Measurements from ENCODE around the gene CIDEC. TPM values are rescaled to one million over a fixed set of nuclear protein-coding genes. Genes with fewer than 3 reads are reported as not detected.

CIDEC gene
- total and polyA plus RNA-seq, 8 donors, result 0.63 to 21.4 (median 2.0) TPM; not detected in 2

- no peaks in the 10 kb centered on the region for H3K9me3 ChIP-seq
Observed at GRCh38 chr3:9818666-9819335, 61.3 kb downstream of the CIDEC start.

GRCh38 chr3:9817436-9817835 is 62.6 kb downstream of the CIDEC start:
- Histone ChIP-seq H3K4me3 (no peak overlapping the region), H3K4me1 (no peaks in the 10 kb centered on the region), H3K27ac (no peak overlapping the region), H3K36me3 (peaks cover 7 to 64% (median 37%) of the 10 kb centered on the region in 4 donors), H3K9me3 (no peaks in the 10 kb centered on the region), H3K27me3 (no peaks in the 10 kb centered on the region)
- 89 to 94% (median 91%) methylated on average over 2 to 6 of the region's 6 CpGs for WGBS, 5 donors
- intact Hi-C loops (cut with DNase I; ENCODE audit: low total_unique reads), result no loop called here
- TF ChIP-seq POLR2A (IDR thresholded peaks at IDR 0.05) (no peak), EP300 (IDR thresholded peaks at IDR 0.05) (no peak), CTCF (IDR thresholded peaks at IDR 0.05) (no peak), POLR2AphosphoS5 (IDR thresholded peaks at IDR 0.05) (no peak)
- no peak for DNase-seq

More at GRCh38 chr3:9818666-9819335, 61.3 kb downstream of the CIDEC start:
- TF ChIP-seq EP300 (IDR thresholded peaks at IDR 0.05) (no peak), POLR2A (IDR thresholded peaks at IDR 0.05) (no peak), CTCF (IDR thresholded peaks at IDR 0.05) (no peak)
- Histone ChIP-seq H3K36me3 (peaks cover 0 to 54% (median 25%) of the 10 kb centered on the region in 4 donors), H3K27ac (no peak overlapping the region), H3K4me3 (no peak overlapping the region), H3K27me3 (no peaks in the 10 kb centered on the region), H3K4me1 (no peaks in the 10 kb centered on the region)
- intact Hi-C loops (cut with DNase I; ENCODE audit: low total_unique reads), result no loop called here
- WGBS, 5 donors, result 81 to 98% (median 92%) methylated on average over 6 to 7 of the region's 7 CpGs
- no peak for DNase-seq

Small RNA genes within 50 kb of the gene (small RNA-seq; reads per million reads assigned to genes)
- 0 reads per million in 4 donors for gene RNU6-882P

Other genes with a start within 250 kb of the CIDEC start
- 100 to 1,000 TPM in 1 of 5 donors, 10 to 100 TPM in 3, under 1 TPM in 1; 0.58 to 103 (median 35.2) TPM for gene MTMR14, start 230.7 kb downstream of the CIDEC start, total RNA-seq
- 10 to 100 TPM; 18.6 to 30.7 (median 22.9) TPM for gene MTMR14, start 230.7 kb downstream of the CIDEC start, polyA plus RNA-seq
- gene CPNE9, start 176.4 kb downstream of the CIDEC start, total RNA-seq, result not detected
- gene CPNE9, start 176.4 kb downstream of the CIDEC start, polyA plus RNA-seq, result under 1 TPM in 2 of 3 donors, not detected in 1; 0.10 to 0.19 TPM
- 10 to 100 TPM in 4 of 5 donors, 1 to 10 TPM in 1; 7.5 to 53.6 (median 15.1) TPM for gene BRPF1, start 148.5 kb downstream of the CIDEC start, total RNA-seq
- 1 to 10 TPM; 4.1 to 5.6 (median 4.6) TPM for gene BRPF1, start 148.5 kb downstream of the CIDEC start, polyA plus RNA-seq
- gene OGG1, start 130.3 kb downstream of the CIDEC start, total RNA-seq, result 10 to 100 TPM in 4 of 5 donors, 1 to 10 TPM in 1; 7.6 to 54.5 (median 22.0) TPM
- gene OGG1, start 130.3 kb downstream of the CIDEC start, polyA plus RNA-seq, result 10 to 100 TPM; 12.4 to 20.0 (median 15.1) TPM
- 10 to 100 TPM; 14.3 to 61.1 (median 27.4) TPM for gene CAMK1, start 110.3 kb downstream of the CIDEC start, total RNA-seq
- 10 to 100 TPM; 22.9 to 37.2 (median 23.2) TPM for gene CAMK1, start 110.3 kb downstream of the CIDEC start, polyA plus RNA-seq
- 10 to 100 TPM; 29.2 to 62.6 (median 31.2) TPM for gene TADA3, start 87.8 kb downstream of the CIDEC start, total RNA-seq
- 10 to 100 TPM; 36.4 to 62.0 (median 61.0) TPM for gene TADA3, start 87.8 kb downstream of the CIDEC start, polyA plus RNA-seq
- 100 to 1,000 TPM in 3 of 5 donors, 10 to 100 TPM in 2; 45.5 to 173 (median 129) TPM for gene ARPC4, start 87.2 kb downstream of the CIDEC start, total RNA-seq
- gene ARPC4, start 87.2 kb downstream of the CIDEC start, polyA plus RNA-seq, result 100 to 1,000 TPM in 2 of 3 donors, 10 to 100 TPM in 1; 69.4 to 180 (median 117) TPM
- 100 to 1,000 TPM in 4 of 5 donors, 10 to 100 TPM in 1; 50.3 to 593 (median 210) TPM for gene TTLL3, start 70.0 kb downstream of the CIDEC start, total RNA-seq
- 10 to 100 TPM in 1 of 3 donors, 1 to 10 TPM in 2; 6.7 to 34.0 (median 7.8) TPM for gene TTLL3, start 70.0 kb downstream of the CIDEC start, polyA plus RNA-seq
- 10 to 100 TPM in 4 of 5 donors, 1 to 10 TPM in 1; 6.4 to 62.9 (median 19.3) TPM for gene RPUSD3, start 36.2 kb downstream of the CIDEC start, total RNA-seq
- 10 to 100 TPM; 28.0 to 30.9 (median 30.5) TPM for gene RPUSD3, start 36.2 kb downstream of the CIDEC start, polyA plus RNA-seq
- 10 to 100 TPM in 3 of 5 donors, 1 to 10 TPM in 1, not detected in 1; 9.4 to 28.4 (median 20.7) TPM for gene JAGN1, start 10.4 kb upstream of the CIDEC start, total RNA-seq
- gene JAGN1, start 10.4 kb upstream of the CIDEC start, polyA plus RNA-seq, result 10 to 100 TPM; 26.5 to 56.6 (median 37.7) TPM
- 100 to 1,000 TPM in 2 of 5 donors, 10 to 100 TPM in 3; 11.4 to 301 (median 60.1) TPM for gene IL17RE, start 22.6 kb upstream of the CIDEC start, total RNA-seq
- 10 to 100 TPM; 10.3 to 22.0 (median 13.0) TPM for gene IL17RE, start 22.6 kb upstream of the CIDEC start, polyA plus RNA-seq
- gene IL17RC, start 36.8 kb upstream of the CIDEC start, total RNA-seq, result 100 to 1,000 TPM in 3 of 5 donors, 10 to 100 TPM in 2; 20.1 to 284 (median 111) TPM
- gene IL17RC, start 36.8 kb upstream of the CIDEC start, polyA plus RNA-seq, result 10 to 100 TPM; 24.2 to 40.6 (median 25.5) TPM
- 10 to 100 TPM in 4 of 5 donors, 1 to 10 TPM in 1; 6.2 to 71.5 (median 23.9) TPM for gene CRELD1, start 53.6 kb upstream of the CIDEC start, total RNA-seq
- gene CRELD1, start 53.6 kb upstream of the CIDEC start, polyA plus RNA-seq, result 10 to 100 TPM in 2 of 3 donors, 1 to 10 TPM in 1; 7.5 to 52.3 (median 21.6) TPM
- gene PRRT3, start 72.2 kb upstream of the CIDEC start, total RNA-seq, result 10 to 100 TPM in 1 of 5 donors, 1 to 10 TPM in 2, under 1 TPM in 2; 0.58 to 31.6 (median 5.4) TPM
- gene PRRT3, start 72.2 kb upstream of the CIDEC start, polyA plus RNA-seq, result under 1 TPM; 0.44 to 0.92 (median 0.80) TPM
- gene EMC3, start 106.6 kb upstream of the CIDEC start, total RNA-seq, result 10 to 100 TPM; 10.5 to 71.0 (median 34.1) TPM
- 10 to 100 TPM; 32.2 to 54.4 (median 38.3) TPM for gene EMC3, start 106.6 kb upstream of the CIDEC start, polyA plus RNA-seq
- 10 to 100 TPM in 1 of 5 donors, 1 to 10 TPM in 4; 1.3 to 21.1 (median 6.1) TPM for gene FANCD2, start 146.2 kb upstream of the CIDEC start, total RNA-seq
- gene FANCD2, start 146.2 kb upstream of the CIDEC start, polyA plus RNA-seq, result 1 to 10 TPM in 2 of 3 donors, under 1 TPM in 1; 0.61 to 6.3 (median 5.3) TPM
- not detected for gene FANCD2OS, start 228.0 kb upstream of the CIDEC start, total RNA-seq
- gene FANCD2OS, start 228.0 kb upstream of the CIDEC start, polyA plus RNA-seq, result not detected
- gene BRK1, start 235.4 kb upstream of the CIDEC start, total RNA-seq, result 100 to 1,000 TPM in 1 of 5 donors, 10 to 100 TPM in 4; 14.5 to 130 (median 51.9) TPM
- gene BRK1, start 235.4 kb upstream of the CIDEC start, polyA plus RNA-seq, result 100 to 1,000 TPM; 175 to 262 (median 218) TPM